Body of pancreas (tissue), 4 donors: ENCODE measurements around the gene GRIK3.

Source experiments
- POLR2A ChIP-seq, 3 donors: fragments of 450-650 bp; IDR thresholded peaks; one replicate each; pipeline ENCODE4 v1.6.1; 2016; ENCODE audit warnings: antibody characterized with exemption in 3 of 3, mild to moderate bottlenecking in 2 of 3
- TF ChIP-seq, protein P1 (sequence below), 7 experiments: fragments of 450-650 bp in 4 of 7; fragments of 200-600 bp in 3 of 7; sonication (generic) in 3 of 7; IDR thresholded peaks; one replicate each; pipeline ENCODE4 v1.5.1; 2016 to 2019; ENCODE audit warnings: antibody characterized with exemption in 7 of 7

DNA sequence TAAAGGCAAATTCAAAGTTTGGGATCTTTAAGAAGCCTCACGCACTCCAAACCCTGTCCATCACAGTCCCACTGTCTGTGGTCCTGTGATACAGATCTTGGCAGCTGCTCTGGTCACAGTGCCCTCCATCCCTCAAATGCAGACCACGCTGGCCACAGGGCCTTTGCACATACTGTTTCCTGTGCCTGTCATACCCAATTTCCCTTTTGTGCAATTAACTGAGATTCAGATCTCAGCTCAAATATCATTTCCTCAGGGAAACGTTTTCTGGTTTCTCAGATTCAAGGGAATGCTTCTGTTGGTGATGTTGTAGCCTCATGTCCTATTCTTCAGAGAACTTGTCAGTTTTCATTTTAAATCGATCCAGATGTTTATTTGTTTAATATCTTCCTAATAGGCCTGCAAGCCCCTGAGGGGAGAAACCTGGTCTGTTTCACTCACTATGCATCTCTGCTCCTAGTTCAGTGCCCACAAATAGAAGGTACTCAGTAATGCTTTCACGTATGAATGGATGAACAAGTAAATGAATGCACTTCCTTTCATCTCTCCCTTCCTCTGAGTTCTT lies 24.2 kb upstream of the GRIK3 start:
- TF ChIP-seq, protein P1, sequence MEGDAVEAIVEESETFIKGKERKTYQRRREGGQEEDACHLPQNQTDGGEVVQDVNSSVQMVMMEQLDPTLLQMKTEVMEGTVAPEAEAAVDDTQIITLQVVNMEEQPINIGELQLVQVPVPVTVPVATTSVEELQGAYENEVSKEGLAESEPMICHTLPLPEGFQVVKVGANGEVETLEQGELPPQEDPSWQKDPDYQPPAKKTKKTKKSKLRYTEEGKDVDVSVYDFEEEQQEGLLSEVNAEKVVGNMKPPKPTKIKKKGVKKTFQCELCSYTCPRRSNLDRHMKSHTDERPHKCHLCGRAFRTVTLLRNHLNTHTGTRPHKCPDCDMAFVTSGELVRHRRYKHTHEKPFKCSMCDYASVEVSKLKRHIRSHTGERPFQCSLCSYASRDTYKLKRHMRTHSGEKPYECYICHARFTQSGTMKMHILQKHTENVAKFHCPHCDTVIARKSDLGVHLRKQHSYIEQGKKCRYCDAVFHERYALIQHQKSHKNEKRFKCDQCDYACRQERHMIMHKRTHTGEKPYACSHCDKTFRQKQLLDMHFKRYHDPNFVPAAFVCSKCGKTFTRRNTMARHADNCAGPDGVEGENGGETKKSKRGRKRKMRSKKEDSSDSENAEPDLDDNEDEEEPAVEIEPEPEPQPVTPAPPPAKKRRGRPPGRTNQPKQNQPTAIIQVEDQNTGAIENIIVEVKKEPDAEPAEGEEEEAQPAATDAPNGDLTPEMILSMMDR (IDR thresholded peaks at IDR 0.05) = no peak
- TF ChIP-seq POLR2A (IDR thresholded peaks at IDR 0.05) = no peak
